ENCODE measurements around the gene RNF130. TPM values are rescaled to one million over a fixed set of nuclear protein-coding genes. Genes with fewer than 3 reads are reported as not detected.
A peak's percentile ranks its signal among the peaks of the same experiment; 100 is the strongest.

Gene RNF130, protein sequence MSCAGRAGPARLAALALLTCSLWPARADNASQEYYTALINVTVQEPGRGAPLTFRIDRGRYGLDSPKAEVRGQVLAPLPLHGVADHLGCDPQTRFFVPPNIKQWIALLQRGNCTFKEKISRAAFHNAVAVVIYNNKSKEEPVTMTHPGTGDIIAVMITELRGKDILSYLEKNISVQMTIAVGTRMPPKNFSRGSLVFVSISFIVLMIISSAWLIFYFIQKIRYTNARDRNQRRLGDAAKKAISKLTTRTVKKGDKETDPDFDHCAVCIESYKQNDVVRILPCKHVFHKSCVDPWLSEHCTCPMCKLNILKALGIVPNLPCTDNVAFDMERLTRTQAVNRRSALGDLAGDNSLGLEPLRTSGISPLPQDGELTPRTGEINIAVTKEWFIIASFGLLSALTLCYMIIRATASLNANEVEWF
- total RNA-seq = 7.3 and 8.9 TPM in 2 replicates

DNA sequence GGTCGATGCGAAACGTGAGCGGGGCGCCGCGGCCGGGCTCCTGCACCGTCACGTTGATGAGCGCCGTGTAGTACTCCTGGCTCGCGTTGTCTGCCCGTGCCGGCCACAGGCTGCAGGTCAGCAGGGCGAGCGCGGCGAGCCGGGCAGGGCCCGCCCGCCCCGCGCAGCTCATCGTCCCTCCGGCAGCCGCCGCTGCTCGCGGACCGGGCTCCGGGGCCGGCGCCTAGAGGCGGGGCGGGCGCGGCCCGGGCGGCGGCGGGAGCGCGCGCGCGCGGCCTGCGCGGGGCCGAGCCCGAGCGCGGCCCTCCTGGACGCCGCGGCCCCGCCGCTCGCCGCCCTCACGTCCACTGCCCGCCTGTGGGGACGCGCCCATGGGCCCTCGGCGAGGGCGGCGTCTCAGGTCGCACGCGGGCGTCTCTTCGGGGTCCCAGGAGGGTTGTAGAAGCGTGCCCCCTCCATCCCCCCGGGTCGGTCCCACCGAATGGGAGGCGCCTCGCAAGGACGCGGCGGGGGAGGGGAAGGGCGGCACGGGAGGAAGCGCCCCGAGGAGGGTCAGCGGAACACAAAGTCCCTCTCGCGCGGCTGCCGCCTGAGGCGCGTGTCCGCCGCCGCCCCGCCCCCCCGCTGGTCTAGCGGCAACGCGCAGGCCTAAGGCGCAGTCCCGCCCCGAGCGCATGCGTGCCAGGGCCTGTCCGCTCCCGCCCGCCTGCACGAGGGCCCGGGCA lies at the start of gene RNF130:
Gene RNF130, minus strand, starts transcription at position 229 of the 725 bp plus-strand sequence. Its CDS starts 57 bp downstream, at position 172.
- intact Hi-C loops (cut with micrococcal nuclease) = loop anchor here (1.0 to 5.0 kb wide), 5 partner anchors 164 to 1444 kb away; partner anchors contain the start of genes CLK4, HNRNPH1, MRNIP and TBC1D9B
- Mint-ChIP-seq H3K27ac (peak within 1 kb of the TSS; percentile 36), H3K27me3 (peaks cover 41% of the 10 kb centered on the region)

GRCh38 chr5:180120237-180121101 lies 48.9 kb upstream of the RNF130 start:
- H3K4me3 Mint-ChIP-seq = no peak overlapping the region
- H3K27me3 Mint-ChIP-seq = peaks cover 5% of the 10 kb centered on the region
- no peaks in the 10 kb centered on the region for H3K4me1 Mint-ChIP-seq
- no peaks in the 10 kb centered on the region for H3K36me3 Mint-ChIP-seq (ENCODE audit: low read depth)
- no peak for DNase-seq
- no peaks in the 10 kb centered on the region for H3K9me3 Mint-ChIP-seq
- H3K27ac Mint-ChIP-seq = no peak overlapping the region
- intact Hi-C loops (cut with micrococcal nuclease) = no loop called here

More for the DNA sequence above, at the start of gene RNF130:
- Mint-ChIP-seq H3K9me3 (peaks cover 4% of the 10 kb centered on the region), H3K4me1 (peaks cover 9% of the 10 kb centered on the region), H3K36me3 (ENCODE audit: low read depth) (peaks cover 2% of the 10 kb centered on the region), H3K4me3 (peak within 1 kb of the TSS; percentile 77)
- peak; percentile 95 for DNase-seq

DNA sequence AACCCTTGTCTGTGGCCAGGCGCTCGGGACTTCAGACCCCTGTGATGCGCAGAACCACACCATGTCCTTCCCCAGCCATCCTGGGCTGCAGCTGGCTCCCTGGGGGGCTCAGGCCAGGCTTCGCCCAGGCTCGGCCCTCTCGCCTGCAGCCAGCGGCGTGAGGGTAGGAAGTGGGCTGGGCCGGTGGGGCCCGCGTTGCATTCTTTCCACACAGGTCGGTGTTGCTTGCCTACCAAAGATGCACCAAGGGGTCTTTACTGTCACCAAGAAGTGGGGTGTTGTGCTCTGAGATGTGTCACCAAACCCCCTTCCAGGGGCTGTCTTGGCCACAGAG lies 48.3 kb upstream of the RNF130 start:
- H3K27ac Mint-ChIP-seq = no peak overlapping the region
- H3K9me3 Mint-ChIP-seq = no peaks in the 10 kb centered on the region
- no peak overlapping the region for H3K4me3 Mint-ChIP-seq
- DNase-seq = no peak
- intact Hi-C loops (cut with micrococcal nuclease) = no loop called here
- H3K4me1 Mint-ChIP-seq = no peaks in the 10 kb centered on the region
- peaks cover 5% of the 10 kb centered on the region for H3K27me3 Mint-ChIP-seq
- no peaks in the 10 kb centered on the region for H3K36me3 Mint-ChIP-seq (ENCODE audit: low read depth)

DNA sequence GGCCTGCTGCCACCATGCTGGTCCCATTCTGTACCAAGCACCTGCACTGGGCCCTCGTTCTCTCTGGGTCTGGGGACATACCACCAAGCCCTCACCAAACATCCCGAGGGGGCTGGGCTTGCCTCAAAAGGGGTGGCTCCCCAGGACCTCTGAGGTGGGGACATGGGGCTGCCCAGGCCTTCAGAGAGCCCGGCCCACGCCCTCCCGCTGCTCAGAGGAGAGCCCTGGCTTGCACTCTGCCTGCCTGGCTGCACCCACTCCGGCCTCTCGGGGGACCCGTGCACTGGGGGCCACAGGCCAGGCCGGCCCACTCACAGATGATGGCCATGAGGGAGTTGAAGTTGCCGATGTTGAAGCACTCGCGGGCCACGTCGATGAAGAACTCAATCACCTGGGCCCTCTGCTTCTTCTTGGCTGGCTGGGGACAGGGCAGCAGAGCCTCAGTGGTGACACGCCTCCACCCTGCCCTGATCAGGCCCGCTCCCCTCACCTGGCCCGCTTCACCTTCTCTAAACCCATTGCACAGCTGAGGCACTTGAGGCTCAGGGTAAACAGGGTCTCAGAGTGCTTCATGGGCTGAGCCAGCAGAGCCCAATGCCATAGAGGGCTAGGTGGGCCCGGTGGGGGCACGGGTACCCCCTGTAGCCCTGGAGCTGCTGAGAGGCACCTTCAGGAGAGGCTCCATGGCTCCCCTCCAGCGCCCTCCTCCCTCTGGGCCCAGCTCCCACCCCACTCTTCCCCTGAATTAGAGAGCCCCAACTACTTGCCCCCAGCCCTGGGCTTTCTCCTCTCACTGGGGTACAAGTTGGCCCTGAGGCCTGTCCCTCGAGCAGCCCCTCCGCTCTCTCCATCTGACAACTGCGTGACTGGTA lies 47.7 kb upstream of the RNF130 start:
- H3K4me1 Mint-ChIP-seq = no peaks in the 10 kb centered on the region
- no peak overlapping the region for H3K27ac Mint-ChIP-seq
- DNase-seq = no peak
- H3K27me3 Mint-ChIP-seq = peaks cover 5% of the 10 kb centered on the region
- H3K4me3 Mint-ChIP-seq = no peak overlapping the region
- no peaks in the 10 kb centered on the region for H3K9me3 Mint-ChIP-seq
- intact Hi-C loops (cut with micrococcal nuclease) = no loop called here
- no peaks in the 10 kb centered on the region for H3K36me3 Mint-ChIP-seq (ENCODE audit: low read depth)

DNA sequence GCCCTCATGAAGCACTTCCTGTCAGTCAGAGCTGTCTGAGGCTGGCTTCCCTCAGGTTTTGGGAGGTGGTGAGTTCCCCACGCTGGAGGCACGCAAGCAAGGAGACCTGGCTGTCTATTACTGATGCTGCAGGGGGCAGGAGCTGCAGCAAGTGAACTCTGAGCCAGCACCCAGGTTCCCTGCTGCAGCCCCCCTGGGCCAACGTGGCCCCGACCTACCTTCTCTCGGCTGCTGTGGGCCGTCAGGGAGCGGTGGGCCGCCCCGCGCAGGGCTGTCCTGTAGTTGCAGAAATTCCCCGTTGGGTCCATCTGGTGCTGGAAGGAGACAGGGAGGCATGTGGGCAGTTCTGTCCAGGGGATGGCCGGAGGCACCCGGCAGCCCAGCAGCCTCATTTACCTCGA lies 46.8 kb upstream of the RNF130 start:
- H3K27ac Mint-ChIP-seq = no peak overlapping the region

GRCh38 chr5:180117000-180117725 lies 45.6 kb upstream of the RNF130 start:
- intact Hi-C loops (cut with micrococcal nuclease) = no loop called here
- Mint-ChIP-seq H3K27ac (no peak overlapping the region), H3K9me3 (no peaks in the 10 kb centered on the region), H3K36me3 (ENCODE audit: low read depth) (no peaks in the 10 kb centered on the region), H3K27me3 (no peaks in the 10 kb centered on the region), H3K4me1 (no peaks in the 10 kb centered on the region), H3K4me3 (no peak overlapping the region)
- DNase-seq = no peak

More for the DNA sequence above, 46.8 kb upstream of the RNF130 start:
- no peaks in the 10 kb centered on the region for H3K36me3 Mint-ChIP-seq (ENCODE audit: low read depth)
- H3K27me3 Mint-ChIP-seq = peaks cover 3% of the 10 kb centered on the region
- no peak overlapping the region for H3K4me3 Mint-ChIP-seq
- H3K9me3 Mint-ChIP-seq = no peaks in the 10 kb centered on the region
- no peaks in the 10 kb centered on the region for H3K4me1 Mint-ChIP-seq
- no peak for DNase-seq
- intact Hi-C loops (cut with micrococcal nuclease) = no loop called here

GRCh38 chr5:180116077-180116999 lies 44.8 kb upstream of the RNF130 start:
- H3K4me3 Mint-ChIP-seq = no peak overlapping the region
- H3K36me3 Mint-ChIP-seq (ENCODE audit: low read depth) = no peaks in the 10 kb centered on the region
- no peaks in the 10 kb centered on the region for H3K9me3 Mint-ChIP-seq
- H3K27me3 Mint-ChIP-seq = no peaks in the 10 kb centered on the region
- no peak overlapping the region for H3K27ac Mint-ChIP-seq
- intact Hi-C loops (cut with micrococcal nuclease) = no loop called here
- no peaks in the 10 kb centered on the region for H3K4me1 Mint-ChIP-seq
- DNase-seq = no peak

DNA sequence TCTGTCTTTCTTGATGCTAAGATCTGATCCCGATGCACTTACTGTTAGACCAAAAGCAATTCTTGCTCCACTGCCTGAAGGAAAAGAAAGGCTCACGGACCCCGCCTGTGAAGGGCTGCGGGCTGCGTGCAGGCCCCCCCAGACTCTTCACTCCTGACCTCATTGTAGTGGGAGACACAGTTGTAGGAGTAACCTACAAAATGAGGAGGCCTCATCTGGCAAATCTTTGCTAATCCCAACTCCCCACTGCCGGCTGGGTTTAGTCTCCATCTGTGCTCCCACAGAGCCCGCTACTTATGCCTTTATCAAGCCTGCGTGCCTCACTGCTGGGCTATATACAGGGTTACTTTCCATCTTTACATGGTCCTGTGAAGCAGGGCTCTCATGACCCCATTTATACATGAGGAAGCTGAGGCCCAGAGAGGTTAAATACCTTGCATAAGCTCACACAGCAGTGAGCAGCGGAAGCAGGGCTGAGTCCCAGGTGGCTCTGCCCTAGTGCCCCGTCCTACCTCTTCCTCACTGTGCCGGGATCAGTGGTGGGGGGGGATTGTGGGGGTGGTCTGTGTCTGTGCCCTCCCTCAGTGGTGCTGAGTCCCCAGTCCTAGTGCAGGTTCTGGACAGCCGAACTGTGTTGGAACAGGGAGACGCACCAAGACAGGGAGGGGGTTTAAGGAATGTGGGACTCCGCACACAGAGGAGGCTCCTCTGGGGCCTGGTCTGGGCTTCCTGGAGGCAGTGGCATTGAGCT lies 43.9 kb upstream of the RNF130 start:
- Mint-ChIP-seq H3K27ac (no peak overlapping the region), H3K4me1 (no peaks in the 10 kb centered on the region), H3K27me3 (no peaks in the 10 kb centered on the region), H3K4me3 (no peak overlapping the region), H3K36me3 (ENCODE audit: low read depth) (no peaks in the 10 kb centered on the region), H3K9me3 (no peaks in the 10 kb centered on the region)
- intact Hi-C loops (cut with micrococcal nuclease) = no loop called here
- no peak for DNase-seq

GRCh38 chr5:180114304-180115003 lies 42.9 kb upstream of the RNF130 start:
- no peaks in the 10 kb centered on the region for H3K9me3 Mint-ChIP-seq
- DNase-seq = no peak
- no peak overlapping the region for H3K4me3 Mint-ChIP-seq
- no peaks in the 10 kb centered on the region for H3K27me3 Mint-ChIP-seq
- intact Hi-C loops (cut with micrococcal nuclease) = no loop called here
- H3K36me3 Mint-ChIP-seq (ENCODE audit: low read depth) = no peaks in the 10 kb centered on the region
- no peak overlapping the region for H3K27ac Mint-ChIP-seq
- no peaks in the 10 kb centered on the region for H3K4me1 Mint-ChIP-seq

GRCh38 chr5:180113660-180114303 lies 42.2 kb upstream of the RNF130 start:
- no peak overlapping the region for H3K4me3 Mint-ChIP-seq
- no peaks in the 10 kb centered on the region for H3K4me1 Mint-ChIP-seq
- no peaks in the 10 kb centered on the region for H3K27me3 Mint-ChIP-seq
- no peaks in the 10 kb centered on the region for H3K9me3 Mint-ChIP-seq
- no peak for DNase-seq
- no peak overlapping the region for H3K27ac Mint-ChIP-seq
- intact Hi-C loops (cut with micrococcal nuclease) = no loop called here
- no peaks in the 10 kb centered on the region for H3K36me3 Mint-ChIP-seq (ENCODE audit: low read depth)

All from activated CD4-positive, alpha-beta T cell treated with anti-CD3 and anti-CD28 coated beads, Interleukin-2, amount 10 ng/mL, durations not matched to agents 24 days and 14 days (primary cell).